Fibroblast of the aortic adventitia (primary cell): ENCODE measurements around the gene PIP4K2B. TPM values are rescaled to one million over a fixed set of nuclear protein-coding genes. Genes with fewer than 3 reads are reported as not detected.

Experiments used
- DNase-seq: peaks from one replicate; pipeline ENCODE4 v3.0.0-alpha.2; 2010; ENCODE audit warnings: low read depth
- H3K4me3 ChIP-seq: 2 replicates; pipeline ENCODE4 v1.5.1; 2011; ENCODE audit warnings: low read depth, mild to moderate bottlenecking, control low read depth, low read length, moderate library complexity
- CTCF ChIP-seq: IDR thresholded peaks from 2 replicates; pipeline ENCODE4 v1.5.1; 2011; ENCODE audit warnings: mild to moderate bottlenecking, low read length, control low read depth, inconsistent platforms; ENCODE audit not compliant: insufficient read depth
- total RNA-seq: library from RNA; depleted of rRNA; stranded (reverse); fragments of >200 nt; gene quantifications from 2 replicates; pipeline ENCODE4 v1.2.3, GENCODE V29; 2012; ENCODE audit warnings: low replicate concordance

Gene PIP4K2B
- 25.2 and 56.8 TPM in 2 replicates for total RNA-seq

GRCh38 chr17:38799501-38800236 lies at the start of gene PIP4K2B:
PIP4K2B (minus strand) TSS chr17:38799556; CDS start chr17:38799424, 132 bp downstream.
- peak; percentile 98 for DNase-seq
- H3K4me3 ChIP-seq, result peak within 1 kb of the TSS; percentile 91
- TF ChIP-seq CTCF, result no peak

- no peak for TF ChIP-seq CTCF
- no peak overlapping the region for H3K4me3 ChIP-seq
- DNase-seq, result no peak
Observed at GRCh38 chr17:38848557-38848891, 49.2 kb upstream of the PIP4K2B start.

- no peak for TF ChIP-seq CTCF
- no peak overlapping the region for H3K4me3 ChIP-seq
- DNase-seq, result peak; percentile 45
Observed at GRCh38 chr17:38844261-38844757, 45.0 kb upstream of the PIP4K2B start.

GRCh38 chr17:38825762-38826247 lies 26.4 kb upstream of the PIP4K2B start:
- no peak for TF ChIP-seq CTCF
- no peak for DNase-seq
- peak overlapping the region; percentile 73 for H3K4me3 ChIP-seq

GRCh38 chr17:38824899-38825761 lies 25.8 kb upstream of the PIP4K2B start, which contains the start of gene CWC25:
CWC25 (minus strand) TSS chr17:38825321; CDS start chr17:38825183, 138 bp downstream.
- no peak for TF ChIP-seq CTCF
- DNase-seq, result peak; percentile 98
- peak within 1 kb of the TSS; percentile 73 for H3K4me3 ChIP-seq

GRCh38 chr17:38815576-38816193 lies 16.3 kb upstream of the PIP4K2B start:
- no peak overlapping the region for H3K4me3 ChIP-seq
- peak; percentile 44 for DNase-seq
- peak; percentile 39 for TF ChIP-seq CTCF
